Measurements from ENCODE around the gene NXN.

The NXN gene

GRCh38 chr17:781805-782731 lies 197.5 kb downstream of the NXN start, which contains the start of the genes GLOD4 and MRM3:
Gene GLOD4 (minus strand): TSS chr17:782280. CDS start chr17:782255, 25 bp downstream.
Gene MRM3 (plus strand): TSS chr17:782353. CDS start chr17:782379, 26 bp downstream.
- TF ChIP-seq CTCF (IDR thresholded peaks at IDR 0.05; ENCODE audit: control insufficient read depth, extremely low read depth, insufficient read depth) = no peak
- peak; percentile 52 for DNase-seq (ENCODE audit: low read depth)
- H3K4me3 ChIP-seq (ENCODE audit: low read depth, low read length) = peak within 1 kb of the TSS; percentile 70

GRCh38 chr17:778096-778495 lies 201.5 kb downstream of the NXN start:
- no peak for DNase-seq (ENCODE audit: low read depth)
- TF ChIP-seq CTCF (IDR thresholded peaks at IDR 0.05; ENCODE audit: control insufficient read depth, extremely low read depth, insufficient read depth) = no peak
- H3K4me3 ChIP-seq (ENCODE audit: low read depth, low read length) = no peak overlapping the region

- TF ChIP-seq CTCF (IDR thresholded peaks at IDR 0.05; ENCODE audit: control insufficient read depth, extremely low read depth, insufficient read depth) = no peak
- H3K4me3 ChIP-seq (ENCODE audit: low read depth, low read length) = no peak overlapping the region
- DNase-seq (ENCODE audit: low read depth) = no peak
Observed at GRCh38 chr17:774313-774584, 205.3 kb downstream of the NXN start.

- no peak for DNase-seq (ENCODE audit: low read depth)
- no peak for TF ChIP-seq CTCF (IDR thresholded peaks at IDR 0.05; ENCODE audit: control insufficient read depth, extremely low read depth, insufficient read depth)
- H3K4me3 ChIP-seq (ENCODE audit: low read depth, low read length) = no peak overlapping the region
Observed at GRCh38 chr17:773467-774312, 205.9 kb downstream of the NXN start.

- no peak overlapping the region for H3K4me3 ChIP-seq (ENCODE audit: low read depth, low read length)
- no peak for DNase-seq (ENCODE audit: low read depth)
- TF ChIP-seq CTCF (IDR thresholded peaks at IDR 0.05; ENCODE audit: control insufficient read depth, extremely low read depth, insufficient read depth) = no peak
Observed at GRCh38 chr17:773016-773415, 206.6 kb downstream of the NXN start.

- DNase-seq (ENCODE audit: low read depth) = no peak
- TF ChIP-seq CTCF (IDR thresholded peaks at IDR 0.05; ENCODE audit: control insufficient read depth, extremely low read depth, insufficient read depth) = no peak
- no peak overlapping the region for H3K4me3 ChIP-seq (ENCODE audit: low read depth, low read length)
Observed at GRCh38 chr17:767076-767475, 212.5 kb downstream of the NXN start.

Data from LNCaP clone FGC (cell line).